ENCODE data around the gene SMYD2. TPM values are rescaled to one million over a fixed set of nuclear protein-coding genes. Genes with fewer than 3 reads are reported as not detected.

Gene SMYD2
- total RNA-seq, 1 experiment from 2014 or later, result 6.4 TPM

GRCh38 chr1:214385428-214385827 is 104.5 kb downstream of the SMYD2 start:
- ChIA-PET POLR2A (no interaction called here), CTCF (no interaction called here)
- no peak overlapping the region for H3K4me3 Mint-ChIP-seq
- peaks cover 42% of the 10 kb centered on the region for H3K36me3 Mint-ChIP-seq
- no peaks in the 10 kb centered on the region for H3K9me3 Mint-ChIP-seq
- DNase-seq (ENCODE audit: low spot score) (no peak), ATAC-seq (no peak)
- H3K27ac Mint-ChIP-seq, result no peak overlapping the region; the same call in 1 of the 2 replicates
- TF ChIP-seq NR2C2 (CRISPR knock-in tag; IDR thresholded peaks at IDR 0.05) (no peak), MLX (CRISPR knock-in tag; IDR thresholded peaks at IDR 0.05) (no peak), E2F4 (CRISPR knock-in tag; IDR thresholded peaks at IDR 0.05; ENCODE audit: borderline replicate concordance, low read depth) (no peak), CREB1 (CRISPR knock-in tag; IDR thresholded peaks at IDR 0.05) (no peak), IRF2 (CRISPR knock-in tag; IDR thresholded peaks at IDR 0.05; ENCODE audit: borderline replicate concordance, low read depth) (no peak), SP1 (CRISPR knock-in tag; conservative IDR thresholded peaks at IDR 0.05) (no peak), ERG (CRISPR knock-in tag; IDR thresholded peaks at IDR 0.05) (no peak), HMGXB4 (CRISPR knock-in tag; IDR thresholded peaks at IDR 0.05) (no peak), TP53 (CRISPR knock-in tag; IDR thresholded peaks at IDR 0.05) (no peak), AR (CRISPR knock-in tag; IDR thresholded peaks at IDR 0.05) (no peak)
- H3K4me1 Mint-ChIP-seq, result peaks cover 23% of the 10 kb centered on the region
- no peaks in the 10 kb centered on the region for H3K27me3 Mint-ChIP-seq (ENCODE audit: low read depth)

GRCh38 chr1:214386333-214386732 is 105.4 kb downstream of the SMYD2 start:
- POLR2A ChIA-PET, result no interaction called here
- DNase-seq (ENCODE audit: low spot score), result no peak
- no peaks in the 10 kb centered on the region for H3K9me3 Mint-ChIP-seq
- no peak for ATAC-seq
- no peaks in the 10 kb centered on the region for H3K27me3 Mint-ChIP-seq (ENCODE audit: low read depth)
- H3K36me3 Mint-ChIP-seq, result peaks cover 36% of the 10 kb centered on the region
- CTCF ChIA-PET, result interaction anchor here (0.5 to 3.5 kb wide), 3 partner anchors 54 to 200 kb away, joined by 3 to 23 read pairs (median 4); no protein-coding TSS in a partner anchor
- H3K27ac Mint-ChIP-seq, result peak overlapping the region; percentile 59; the same call in 1 of the 2 replicates
- no peak overlapping the region for H3K4me3 Mint-ChIP-seq
- H3K4me1 Mint-ChIP-seq, result peaks cover 20% of the 10 kb centered on the region
- no peak for TF ChIP-seq JUN (CRISPR knock-in tag; IDR thresholded peaks at IDR 0.05)
- TF ChIP-seq ATF1 (CRISPR knock-in tag; IDR thresholded peaks at IDR 0.05), result no peak
- no peak for TF ChIP-seq E2F1 (CRISPR knock-in tag; IDR thresholded peaks at IDR 0.05)
- TF ChIP-seq ZNF425 (CRISPR knock-in tag; conservative IDR thresholded peaks at IDR 0.05), result no peak
- TF ChIP-seq ZNF138 (CRISPR knock-in tag; conservative IDR thresholded peaks at IDR 0.05), result no peak
- no peak for TF ChIP-seq ZBTB43 (CRISPR knock-in tag; IDR thresholded peaks at IDR 0.05)
- no peak for TF ChIP-seq ZMAT4 (CRISPR knock-in tag; IDR thresholded peaks at IDR 0.05)
- no peak for TF ChIP-seq TEAD4 (CRISPR knock-in tag; IDR thresholded peaks at IDR 0.05)
- TF ChIP-seq ERG (CRISPR knock-in tag; IDR thresholded peaks at IDR 0.05), result no peak
- TF ChIP-seq ZNF671 (CRISPR knock-in tag; IDR thresholded peaks at IDR 0.05), result no peak
- TF ChIP-seq KAT7 (CRISPR knock-in tag; IDR thresholded peaks at IDR 0.05; ENCODE audit: borderline replicate concordance), result no peak
- no peak for TF ChIP-seq ESRRA (CRISPR knock-in tag; IDR thresholded peaks at IDR 0.05; ENCODE audit: borderline replicate concordance)
